ENCODE measurements around the gene PRR14. TPM values are rescaled to one million over a fixed set of nuclear protein-coding genes. Genes with fewer than 3 reads are reported as not detected.

PRR14 gene
- total and polyA plus RNA-seq, 2 of the 8 experiments (the other 6 are each of a cell fraction or from before 2014, with no cell fraction given), result 3.6 to 16.1 TPM

DNA sequence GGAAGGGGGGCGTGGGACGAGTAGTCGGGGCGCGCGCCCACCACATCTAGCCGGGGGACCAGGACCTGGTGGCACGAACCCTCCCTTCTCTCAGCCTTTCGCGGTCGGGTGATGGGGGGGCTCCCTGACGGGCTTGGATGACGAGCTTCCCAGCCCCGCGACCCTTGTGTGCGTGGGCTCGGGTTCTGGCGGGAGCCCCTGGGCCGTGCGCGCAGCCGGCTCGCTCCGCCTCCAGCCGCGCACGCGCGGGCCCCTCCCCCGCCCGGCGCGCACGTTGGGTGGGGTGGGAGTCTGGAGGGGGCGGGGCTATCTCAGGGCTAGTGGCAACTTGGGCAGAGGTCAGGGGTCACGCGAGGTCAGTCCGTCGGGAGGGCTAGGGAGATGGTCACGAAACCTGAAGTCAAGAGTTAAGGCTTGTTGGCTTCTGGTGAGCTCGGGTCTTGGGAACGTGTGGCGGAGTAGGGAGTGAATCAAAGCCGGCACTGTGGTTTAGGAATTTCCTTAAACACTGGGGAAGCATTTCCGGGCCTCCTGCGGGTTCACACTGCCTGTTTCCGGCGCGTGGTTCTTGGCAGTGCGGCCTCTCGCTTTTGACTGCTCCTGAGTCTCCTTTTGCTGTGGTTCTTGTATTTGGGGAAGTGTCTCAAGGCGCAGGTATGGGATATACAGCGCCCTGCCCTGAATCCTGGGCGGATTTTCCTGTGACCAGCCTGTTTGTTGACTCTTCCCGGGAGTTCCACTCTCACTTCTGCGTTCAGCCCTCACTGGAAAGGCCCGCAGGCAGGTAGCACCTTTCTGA lies 48.3 kb downstream of the PRR14 start, which contains the start of gene SRCAP (continued):
- TF ChIP-seq, protein P1, sequence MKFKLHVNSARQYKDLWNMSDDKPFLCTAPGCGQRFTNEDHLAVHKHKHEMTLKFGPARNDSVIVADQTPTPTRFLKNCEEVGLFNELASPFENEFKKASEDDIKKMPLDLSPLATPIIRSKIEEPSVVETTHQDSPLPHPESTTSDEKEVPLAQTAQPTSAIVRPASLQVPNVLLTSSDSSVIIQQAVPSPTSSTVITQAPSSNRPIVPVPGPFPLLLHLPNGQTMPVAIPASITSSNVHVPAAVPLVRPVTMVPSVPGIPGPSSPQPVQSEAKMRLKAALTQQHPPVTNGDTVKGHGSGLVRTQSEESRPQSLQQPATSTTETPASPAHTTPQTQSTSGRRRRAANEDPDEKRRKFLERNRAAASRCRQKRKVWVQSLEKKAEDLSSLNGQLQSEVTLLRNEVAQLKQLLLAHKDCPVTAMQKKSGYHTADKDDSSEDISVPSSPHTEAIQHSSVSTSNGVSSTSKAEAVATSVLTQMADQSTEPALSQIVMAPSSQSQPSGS (IDR thresholded peaks at IDR 0.05; ENCODE audit: low read length), result no peak; the same call in 1 of the 2 replicates
- TF ChIP-seq CEBPB (IDR thresholded peaks at IDR 0.05; ENCODE audit: low read depth, low read length) (no peak), SIX5 (IDR thresholded peaks at IDR 0.05; ENCODE audit: low read depth, low read length) (no peak), TBP (IDR thresholded peaks at IDR 0.05; ENCODE audit: low read depth, low read length) (no peak), POU5F1 (IDR thresholded peaks at IDR 0.05; ENCODE audit: low read depth, low read length) (no peak), HDAC6 (IDR thresholded peaks at IDR 0.05; ENCODE audit: low read depth, low read length) (no peak), SAP30 (IDR thresholded peaks at IDR 0.05; ENCODE audit: insufficient read depth, insufficient replicate concordance, low read length) (no peak), SP1 (IDR thresholded peaks at IDR 0.05; ENCODE audit: low read depth, low read length) (0 out of 2 replicates have a peak, but pooled peaks have one; percentile 6), BACH1 (IDR thresholded peaks at IDR 0.05; ENCODE audit: low read length) (no peak; the same call in 1 of the 2 replicates), EZH2 (IDR thresholded peaks at IDR 0.05; ENCODE audit: low read depth, low read length, severe bottlenecking) (no peak), BCL11A (IDR thresholded peaks at IDR 0.05; ENCODE audit: low read depth in 2 of 2, low read length in 2 of 2) (no peak), JUN (IDR thresholded peaks at IDR 0.05; ENCODE audit: low read depth, low read length) (no peak), PHF8 (conservative IDR thresholded peaks at IDR 0.05; ENCODE audit: low read depth, low read length) (no peak; the same call in none of the 2 replicates), TAF7 (optimal IDR thresholded peaks at IDR 0.05; ENCODE audit: borderline replicate concordance, low read depth, low read length) (peak; percentile 69), MAFK (IDR thresholded peaks at IDR 0.05; ENCODE audit: low read depth, low read length) (no peak), GABPA (IDR thresholded peaks at IDR 0.05; ENCODE audit: borderline replicate concordance, insufficient read depth, low read length) (no peak; the same call in 1 of the 2 replicates), ASH2L (IDR thresholded peaks at IDR 0.05; ENCODE audit: low read length) (peak; percentile 21), POLR2AphosphoS5 (IDR thresholded peaks at IDR 0.05; ENCODE audit: low read depth, low read length) (0 out of 2 replicates have a peak, but pooled peaks have one; percentile 66), KDM1A (IDR thresholded peaks at IDR 0.05; ENCODE audit: borderline replicate concordance, low read length) (no peak), EGR1 (IDR thresholded peaks at IDR 0.05; ENCODE audit: borderline replicate concordance, low read depth, low read length) (peak; percentile 45; the same call in 1 of the 2 replicates), RBBP5 (IDR thresholded peaks at IDR 0.05; ENCODE audit: borderline replicate concordance, low read depth, low read length) (no peak)
- TF ChIP-seq, protein P2, sequence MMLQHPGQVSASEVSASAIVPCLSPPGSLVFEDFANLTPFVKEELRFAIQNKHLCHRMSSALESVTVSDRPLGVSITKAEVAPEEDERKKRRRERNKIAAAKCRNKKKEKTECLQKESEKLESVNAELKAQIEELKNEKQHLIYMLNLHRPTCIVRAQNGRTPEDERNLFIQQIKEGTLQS (IDR thresholded peaks at IDR 0.05; ENCODE audit: insufficient read depth, low read depth, low read length), result 0 out of 2 replicates have a peak, but pooled peaks have one; percentile 8

All from H1 (cell line).